ENCODE data around the gene SLC16A3.

- TF ChIP-seq GATA2 (IDR thresholded peaks at IDR 0.05; ENCODE audit: low read depth, low read length) (no peak), GATA3 (IDR thresholded peaks at IDR 0.05; ENCODE audit: low read depth, low read length) (no peak)
Measured at GRCh38 chr17:82242977-82243647, 14.3 kb downstream of the SLC16A3 start.

All from SH-SY5Y (cell line).